ENCODE data around the gene GGN.
A peak's percentile ranks its signal among the peaks of the same experiment; 100 is the strongest.

GGN gene

GRCh38 chr19:38388349-38389100 is 691 bp upstream of the GGN start, which contains the start of gene SPRED3:
Gene SPRED3, plus strand, starts transcription at chr19:38388697. Its CDS starts 1,606 bp downstream, at chr19:38390303.
- DNase-seq (ENCODE audit: insufficient read length, low spot score) (peak; percentile 63), FAIRE-seq (no peak)

- no peak for DNase-seq (ENCODE audit: insufficient read length, low spot score)
- FAIRE-seq = no peak
These were observed 774 bp downstream of the GGN start for GRCh38 chr19:38386971-38387549.

- no peak for FAIRE-seq
- DNase-seq (ENCODE audit: insufficient read length, low spot score) = no peak
These were observed 1.4 kb downstream of the GGN start for GRCh38 chr19:38386300-38386970.

- no peak for DNase-seq (ENCODE audit: insufficient read length, low spot score)
- no peak for FAIRE-seq
These were observed 2.0 kb downstream of the GGN start for GRCh38 chr19:38385804-38386257.

GRCh38 chr19:38385057-38385803 is 2.6 kb downstream of the GGN start:
- DNase-seq (ENCODE audit: insufficient read length, low spot score) (no peak), FAIRE-seq (no peak)

- no peak for DNase-seq (ENCODE audit: insufficient read length, low spot score)
- no peak for FAIRE-seq
These were observed 3.4 kb downstream of the GGN start for GRCh38 chr19:38384209-38385027.

- no peak for DNase-seq (ENCODE audit: insufficient read length, low spot score)
- FAIRE-seq = no peak
These were observed 4.1 kb downstream of the GGN start for GRCh38 chr19:38383743-38384142.

GRCh38 chr19:38383184-38383583 is 4.7 kb downstream of the GGN start:
- no peak for DNase-seq (ENCODE audit: insufficient read length, low spot score)
- FAIRE-seq = no peak

- FAIRE-seq (no peak), DNase-seq (ENCODE audit: insufficient read length, low spot score) (no peak)
These were observed 6.7 kb downstream of the GGN start for GRCh38 chr19:38381138-38381537.

- DNase-seq (ENCODE audit: insufficient read length, low spot score) = no peak
- FAIRE-seq = no peak
These were observed 9.0 kb downstream of the GGN start for GRCh38 chr19:38378866-38379265.

- no peak for FAIRE-seq
These were observed 10.8 kb downstream of the GGN start for GRCh38 chr19:38377052-38377451.

GRCh38 chr19:38376576-38376975 is 11.3 kb downstream of the GGN start:
- DNase-seq (ENCODE audit: insufficient read length, low spot score) (no peak), FAIRE-seq (no peak)

More at GRCh38 chr19:38377052-38377451, 10.8 kb downstream of the GGN start:
- DNase-seq (ENCODE audit: insufficient read length, low spot score) = no peak

- FAIRE-seq (no peak), DNase-seq (ENCODE audit: insufficient read length, low spot score) (no peak)
These were observed 12.1 kb downstream of the GGN start for GRCh38 chr19:38375748-38376147.

- DNase-seq (ENCODE audit: insufficient read length, low spot score) = no peak
- no peak for FAIRE-seq
These were observed 12.7 kb downstream of the GGN start for GRCh38 chr19:38375098-38375493.

GRCh38 chr19:38374332-38375097 is 13.3 kb downstream of the GGN start, which contains the start of gene PSMD8:
Gene PSMD8, plus strand, starts transcription at chr19:38374571. Its CDS starts 31 bp downstream, at chr19:38374602.
- FAIRE-seq (peak; percentile 96), DNase-seq (ENCODE audit: insufficient read length, low spot score) (peak; percentile 97)

- DNase-seq (ENCODE audit: insufficient read length, low spot score) = no peak
- no peak for FAIRE-seq
These were observed 13.9 kb downstream of the GGN start for GRCh38 chr19:38373907-38374331.

- DNase-seq (ENCODE audit: insufficient read length, low spot score) = no peak
- no peak for FAIRE-seq
These were observed 16.8 kb downstream of the GGN start for GRCh38 chr19:38371081-38371480.

GRCh38 chr19:38370299-38370698 is 17.5 kb downstream of the GGN start:
- FAIRE-seq = no peak
- no peak for DNase-seq (ENCODE audit: insufficient read length, low spot score)

GRCh38 chr19:38369584-38369983 is 18.2 kb downstream of the GGN start:
- DNase-seq (ENCODE audit: insufficient read length, low spot score) = no peak
- peak; percentile 55 for FAIRE-seq
